DOHH2 (cell line): ENCODE results near the gene LAMA3.
"Not testable (repeated sequence)": the region's sequence is repeated elsewhere in the genome, so short reads cannot be mapped to it uniquely, and the experiment has no call there.

Source experiments
- H3F3A ChIP-seq: fragments of 200-600 bp; sonication (generic), shearing (Covaris generic); 2 replicates; pipeline ENCODE4 v1.6.0; 2016; ENCODE audit warnings: antibody characterized with exemption, mild to moderate bottlenecking; ENCODE audit not compliant: control insufficient read depth, insufficient read depth
- H3K27ac ChIP-seq: fragments of 200-600 bp; sonication (generic); 2 replicates; pipeline ENCODE4 v1.5.1; 2014; ENCODE audit warnings: low read depth, mild to moderate bottlenecking, low read length, moderate library complexity
- H3K27me3 ChIP-seq: fragments of 200-600 bp; sonication (generic); 2 replicates; pipeline ENCODE4 v1.6.1; 2014; ENCODE audit warnings: mild to moderate bottlenecking, low read length, mixed read lengths; ENCODE audit not compliant: control insufficient read depth
- H3K36me3 ChIP-seq: fragments of 200-600 bp; sonication (generic); 2 replicates; pipeline ENCODE4 v1.6.1; 2014; ENCODE audit warnings: mild to moderate bottlenecking, low read length, moderate library complexity, mixed read lengths; ENCODE audit not compliant: control insufficient read depth
- H3K4me1 ChIP-seq: fragments of 200-600 bp; sonication (generic); 2 replicates; pipeline ENCODE4 v1.6.1; 2014; ENCODE audit warnings: mild to moderate bottlenecking, low read length, mixed read lengths; ENCODE audit not compliant: control insufficient read depth
- H3K4me2 ChIP-seq: fragments of 200-600 bp; sonication (generic); 2 replicates; pipeline ENCODE4 v1.6.0; 2014; ENCODE audit warnings: mild to moderate bottlenecking, low read length, moderate library complexity
- H3K4me3 ChIP-seq: fragments of 200-600 bp; sonication (generic); 2 replicates; pipeline ENCODE4 v1.5.1; 2014; ENCODE audit warnings: mild to moderate bottlenecking, low read length, mixed read lengths
- H3K79me2 ChIP-seq: fragments of 200-600 bp; sonication (generic); 2 replicates; pipeline ENCODE4 v1.6.1; 2014; ENCODE audit warnings: mild to moderate bottlenecking, low read length, mixed read lengths; ENCODE audit not compliant: control insufficient read depth
- H3K9me2 ChIP-seq: fragments of 200-600 bp; sonication (generic); replicated peaks from 2 replicates; pipeline ENCODE4 v1.6.1; 2014; ENCODE audit warnings: mild to moderate bottlenecking, low read length, mixed read lengths; ENCODE audit not compliant: control insufficient read depth
- H3K9me3 ChIP-seq: fragments of 200-600 bp; sonication (generic); 2 replicates; pipeline ENCODE4 v1.6.1; 2014; ENCODE audit warnings: antibody characterized with exemption, low read length, mixed read lengths; ENCODE audit not compliant: control insufficient read depth, insufficient read depth
- H4K20me1 ChIP-seq: fragments of 200-600 bp; sonication (generic); 2 replicates; pipeline ENCODE4 v1.6.0; 2014; ENCODE audit warnings: low read depth, mild to moderate bottlenecking, antibody characterized with exemption, low read length, moderate library complexity; ENCODE audit not compliant: control insufficient read depth, insufficient read depth
- CTCF ChIP-seq: fragments of 200-600 bp; sonication (generic); IDR thresholded peaks from one replicate; pipeline ENCODE4 v1.5.1; 2014; ENCODE audit warnings: antibody characterized with exemption, mild to moderate bottlenecking, low read depth, low read length; ENCODE audit not compliant: poor library complexity, severe bottlenecking
- EZH2phosphoT487 ChIP-seq: fragments of 200-600 bp; sonication (generic); IDR thresholded peaks from 2 replicates; pipeline ENCODE4 v1.6.1; 2017; ENCODE audit warnings: borderline replicate concordance, mild to moderate bottlenecking, antibody characterized with exemption, low read length, moderate library complexity, mixed read lengths

LAMA3 gene

GRCh38 chr18:23712445-23712844 is 23.2 kb downstream of the LAMA3 start:
- TF ChIP-seq CTCF, result no peak
- TF ChIP-seq EZH2phosphoT487, result no peak
- Histone ChIP-seq H3K27me3 (peaks cover 12% of the 10 kb centered on the region), H3K4me3 (no peak overlapping the region), H3K4me2 (no peak overlapping the region), H3K79me2 (no peaks in the 10 kb centered on the region), H3K9me3 (no peaks in the 10 kb centered on the region), H3K27ac (no peak overlapping the region), H3K4me1 (no peaks in the 10 kb centered on the region), H3K9me2 (no peaks in the 10 kb centered on the region), H3F3A (no peaks in the 10 kb centered on the region), H3K36me3 (no peaks in the 10 kb centered on the region), H4K20me1 (no peaks in the 10 kb centered on the region)

- H3F3A ChIP-seq, result no peaks in the 10 kb centered on the region
- no peak overlapping the region for H3K27ac ChIP-seq
- no peak overlapping the region for H3K4me3 ChIP-seq
- H3K27me3 ChIP-seq, result peaks cover 17% of the 10 kb centered on the region
- TF ChIP-seq CTCF, result no peak
- no peak for TF ChIP-seq EZH2phosphoT487
- H3K79me2 ChIP-seq, result no peaks in the 10 kb centered on the region
- no peak overlapping the region for H3K4me2 ChIP-seq
- no peaks in the 10 kb centered on the region for H3K9me3 ChIP-seq
- no peaks in the 10 kb centered on the region for H3K9me2 ChIP-seq
- no peaks in the 10 kb centered on the region for H3K4me1 ChIP-seq
- H3K36me3 ChIP-seq, result no peaks in the 10 kb centered on the region
- H4K20me1 ChIP-seq, result no peaks in the 10 kb centered on the region
These were observed 25.3 kb downstream of the LAMA3 start for GRCh38 chr18:23714576-23714975.

DNA sequence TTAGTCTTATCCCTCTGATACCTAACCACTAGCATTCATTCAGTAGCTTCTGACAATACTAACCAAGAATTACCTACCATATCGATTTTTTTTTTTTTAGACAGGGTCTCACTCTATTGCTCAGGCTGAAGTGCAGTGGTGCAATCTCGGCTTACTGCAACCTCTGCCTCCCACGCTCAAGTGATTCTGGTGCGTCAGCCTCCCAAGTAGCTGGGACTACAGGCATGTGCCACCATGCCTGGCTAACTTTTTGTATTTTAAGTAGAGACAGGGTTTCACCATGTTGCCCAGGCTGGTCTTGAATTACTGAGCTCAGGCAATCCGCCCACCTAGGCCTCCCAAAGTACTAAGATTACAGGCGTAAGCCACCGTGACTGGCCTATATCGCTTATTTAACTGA is 26.8 kb downstream of the LAMA3 start:
- not testable (repeated sequence) for H3K4me1 ChIP-seq, H3K4me3 ChIP-seq, H3K36me3 ChIP-seq, H3K27ac ChIP-seq, H3F3A ChIP-seq, H3K79me2 ChIP-seq, H3K4me2 ChIP-seq, H4K20me1 ChIP-seq, H3K9me2 ChIP-seq, H3K9me3 ChIP-seq
- peaks cover 17% of the 10 kb centered on the region for H3K27me3 ChIP-seq

DNA sequence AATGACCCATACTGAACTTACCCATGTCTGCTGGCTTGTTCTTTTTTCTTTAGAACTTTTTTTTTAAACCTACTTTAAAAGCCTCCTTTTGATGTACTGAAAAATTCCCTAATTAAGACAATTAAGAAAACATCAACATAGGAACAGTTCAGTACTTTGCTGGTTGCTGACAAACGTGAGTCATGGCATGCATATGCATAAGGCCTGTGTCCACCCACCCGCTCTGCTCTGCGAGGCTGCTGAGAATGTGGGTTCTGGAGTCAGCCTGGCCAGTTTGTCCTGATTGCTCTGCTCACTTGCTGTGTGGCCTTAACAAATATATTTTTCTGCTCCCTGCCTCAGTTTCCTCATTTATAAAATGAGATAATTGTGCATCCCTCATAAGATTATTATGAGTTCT is 27.3 kb downstream of the LAMA3 start:
- Histone ChIP-seq H3K4me3 (no peak overlapping the region), H3K27ac (no peak overlapping the region), H3F3A (no peaks in the 10 kb centered on the region), H4K20me1 (no peaks in the 10 kb centered on the region), H3K9me3 (no peaks in the 10 kb centered on the region), H3K9me2 (no peaks in the 10 kb centered on the region), H3K79me2 (no peaks in the 10 kb centered on the region), H3K27me3 (peaks cover 17% of the 10 kb centered on the region), H3K36me3 (no peaks in the 10 kb centered on the region), H3K4me2 (no peak overlapping the region), H3K4me1 (no peaks in the 10 kb centered on the region)
- TF ChIP-seq EZH2phosphoT487 (no peak), CTCF (no peak)
